GM10248 (cell line): ENCODE measurements around the gene PRKCA.

Experiments
- CTCF ChIA-PET: fragments of 300-600 bp; sonication (Branson Sonifier 250); formaldehyde crosslinking; extraction: SDS; loops from one replicate; lab custom pipeline; 2021; ENCODE audit warnings: antibody characterized with exemption; lab: Yijun Ruan, JAX
- POLR2A ChIA-PET: fragments of 350-650 bp; sonication (Branson Sonifier 250); formaldehyde crosslinking; extraction: SDS; loops from one replicate; lab custom pipeline; 2020; ENCODE audit warnings: antibody characterized with exemption; lab: Yijun Ruan, JAX
- DNase-seq: peaks from one replicate; pipeline ENCODE4 v3.0.0; 2012; ENCODE audit errors: extremely low spot score
- CTCF ChIP-seq: IDR thresholded peaks from 2 replicates; pipeline ENCODE4 v1.5.1; 2012; ENCODE audit warnings: mild to moderate bottlenecking, low read depth; ENCODE audit errors: extremely low read depth, missing control alignments, control extremely low read depth

PRKCA gene

DNA sequence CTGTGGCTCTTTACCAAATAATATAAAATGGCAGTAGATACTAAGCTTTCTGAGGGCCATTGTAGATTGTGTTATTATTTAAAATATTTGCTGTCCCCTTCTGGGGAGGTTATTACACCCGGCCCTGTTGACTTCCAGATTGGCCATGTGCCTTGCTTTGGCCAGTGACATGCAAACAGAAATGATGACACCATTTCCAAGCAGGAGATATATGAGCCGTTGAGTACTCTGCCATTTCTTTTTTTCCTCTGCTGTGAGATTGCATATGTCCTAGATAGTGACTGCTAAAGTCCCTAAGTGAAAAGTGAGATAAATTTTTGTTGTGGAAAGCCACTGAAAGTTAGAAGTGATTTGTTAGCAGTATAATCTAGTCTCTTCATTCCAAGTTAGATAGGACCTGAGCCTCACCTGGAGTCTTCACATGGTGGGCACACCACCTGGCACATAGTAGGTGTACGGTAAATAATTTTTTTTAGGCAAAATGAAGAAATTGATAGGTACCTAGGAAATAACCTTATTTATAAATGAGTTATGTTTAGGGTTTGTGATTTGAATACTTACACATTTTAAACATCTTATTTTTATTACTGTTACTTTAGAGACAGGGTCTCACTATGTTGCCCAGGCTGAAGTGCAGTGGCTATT is 328.5 kb downstream of the PRKCA start:
- no peak for TF ChIP-seq CTCF
- POLR2A ChIA-PET, result no interaction called here
- no peak for DNase-seq
- CTCF ChIA-PET, result interaction anchor here (1.6 to 2.4 kb wide), 2 partner anchors 10 to 14 kb away, joined by 5 to 14 read pairs; no protein-coding TSS in a partner anchor

GRCh38 chr17:66632731-66633130 is 330.3 kb downstream of the PRKCA start:
- no peak for DNase-seq
- no peak for TF ChIP-seq CTCF
- POLR2A ChIA-PET, result no interaction called here
- CTCF ChIA-PET, result interaction anchor here (0.8 to 1.2 kb wide), 2 partner anchors 12 to 19 kb away, joined by 3 to 6 read pairs; no protein-coding TSS in a partner anchor

DNA sequence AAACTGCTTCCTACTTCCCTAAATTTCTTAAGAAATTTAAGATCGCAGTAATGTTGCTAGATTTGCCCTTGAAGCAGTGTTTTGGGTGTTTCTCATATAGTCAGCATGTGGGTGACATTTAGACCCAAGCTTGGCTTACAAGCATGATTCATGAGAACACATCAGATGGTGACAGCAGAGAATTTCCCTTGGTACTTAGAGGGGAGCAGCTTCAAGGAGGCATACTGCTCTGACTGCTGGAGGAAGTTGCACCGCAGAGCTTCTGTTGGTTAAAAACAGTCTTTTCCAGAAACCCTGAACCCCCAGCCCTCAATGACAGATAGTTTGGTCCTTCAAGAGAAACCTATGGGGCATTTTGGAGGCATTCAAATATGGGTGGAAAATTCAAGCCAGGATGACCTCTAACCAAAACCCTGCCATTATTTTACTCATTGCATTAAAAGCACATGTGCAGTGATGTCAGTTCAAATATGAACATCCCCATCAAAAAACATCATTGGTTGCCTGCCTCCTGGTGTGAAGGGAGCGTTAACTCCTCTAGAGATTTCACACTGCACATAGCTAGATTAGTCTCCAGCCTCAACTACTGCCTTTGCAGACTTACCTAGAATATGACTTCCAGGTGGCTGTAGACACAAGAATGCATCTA is 331.0 kb downstream of the PRKCA start:
- DNase-seq, result no peak
- no peak for TF ChIP-seq CTCF
- ChIA-PET CTCF (interaction anchor here (0.8 kb wide), 1 partner anchor 19 kb away, joined by 3 read pairs; no protein-coding TSS in a partner anchor), POLR2A (no interaction called here)

GRCh38 chr17:66634193-66634592 is 331.8 kb downstream of the PRKCA start:
- CTCF ChIA-PET, result no interaction called here
- no peak for DNase-seq
- POLR2A ChIA-PET, result no interaction called here
- TF ChIP-seq CTCF, result no peak

DNA sequence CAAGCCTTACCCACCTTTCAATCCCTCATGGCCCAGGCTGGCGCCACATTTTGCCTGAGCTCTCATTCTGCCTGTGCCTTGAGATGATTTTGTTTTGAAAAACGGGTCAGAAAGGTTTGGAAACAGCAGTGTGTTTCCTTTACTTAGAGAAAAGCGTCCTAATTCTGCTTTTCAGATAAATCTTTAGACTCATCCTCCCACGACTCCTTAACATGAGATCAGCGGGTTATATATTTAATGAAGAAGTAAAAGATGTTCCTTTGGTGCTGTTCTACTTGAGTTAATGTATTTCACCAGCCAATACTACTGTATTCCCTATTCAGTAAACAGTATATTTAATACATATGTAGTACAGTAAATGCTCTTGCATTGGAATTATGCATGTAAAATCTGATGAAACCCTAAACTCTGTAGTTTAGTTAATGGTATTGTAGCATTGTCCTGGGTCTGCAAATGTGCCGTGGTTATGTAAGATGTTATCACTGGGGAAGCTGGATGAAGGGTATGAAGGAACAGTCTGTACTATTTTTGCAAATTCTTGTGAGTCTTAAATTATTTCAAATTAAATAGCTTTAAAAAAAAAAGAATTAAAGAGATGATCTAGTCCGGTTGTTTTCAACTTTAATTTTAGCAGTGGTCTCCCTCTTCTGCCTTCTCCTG is 333.1 kb downstream of the PRKCA start:
- ChIA-PET POLR2A (no interaction called here), CTCF (no interaction called here)
- TF ChIP-seq CTCF, result no peak
- no peak for DNase-seq

- CTCF ChIA-PET, result interaction anchor here (1.1 kb wide), 1 partner anchor 15 kb away, joined by 3 read pairs; no protein-coding TSS in a partner anchor
- TF ChIP-seq CTCF, result no peak
- DNase-seq, result no peak
- POLR2A ChIA-PET, result no interaction called here
These were observed 333.7 kb downstream of the PRKCA start for GRCh38 chr17:66636111-66636510.
